Mucosa of gallbladder (tissue), 1 donor: ENCODE data around the gene CEP63. TPM values are rescaled to one million over a fixed set of nuclear protein-coding genes. Genes with fewer than 3 reads are reported as not detected.

Source experiments
- DNase-seq: peaks from one replicate; pipeline ENCODE4 v3.0.0-alpha.2; 2020; ENCODE audit warnings: low spot score
- total RNA-seq: library from RNA; stranded (reverse); gene quantifications from one replicate; pipeline ENCODE4 v1.2.1, GENCODE V29; 2021
- donor health status: DM: no; HTN: no; CAD: no.

Gene CEP63
- total RNA-seq, 1 donor from 2014 or later, result 17.3 TPM

GRCh38 chr3:134468519-134468918 is 17.3 kb upstream of the CEP63 start:
- no peak for DNase-seq

GRCh38 chr3:134471521-134472193 is 14.2 kb upstream of the CEP63 start:
- no peak for DNase-seq

GRCh38 chr3:134472831-134473230 is 13.0 kb upstream of the CEP63 start:
- no peak for DNase-seq

GRCh38 chr3:134473868-134474546 is 11.8 kb upstream of the CEP63 start:
- DNase-seq, result peak; percentile 84

GRCh38 chr3:134474956-134475355 is 10.9 kb upstream of the CEP63 start:
- no peak for DNase-seq

GRCh38 chr3:134476306-134476705 is 9.6 kb upstream of the CEP63 start:
- no peak for DNase-seq

- no peak for DNase-seq
These were observed 8.9 kb upstream of the CEP63 start for GRCh38 chr3:134477002-134477401.

GRCh38 chr3:134477938-134478337 is 7.9 kb upstream of the CEP63 start:
- no peak for DNase-seq

GRCh38 chr3:134480546-134480945 is 5.3 kb upstream of the CEP63 start:
- no peak for DNase-seq

GRCh38 chr3:134481166-134481565 is 4.7 kb upstream of the CEP63 start:
- DNase-seq, result no peak

GRCh38 chr3:134482622-134483021 is 3.2 kb upstream of the CEP63 start:
- no peak for DNase-seq

GRCh38 chr3:134483195-134483900 is 2.5 kb upstream of the CEP63 start:
- no peak for DNase-seq

- peak; percentile 93 for DNase-seq
These were observed 661 bp upstream of the CEP63 start for GRCh38 chr3:134485075-134485717.

GRCh38 chr3:134486577-134487041 is 752 bp downstream of the CEP63 start:
- no peak for DNase-seq

- no peak for DNase-seq
These were observed 1.5 kb downstream of the CEP63 start for GRCh38 chr3:134487406-134487805.

GRCh38 chr3:134494495-134494894 is 8.6 kb downstream of the CEP63 start:
- no peak for DNase-seq

- DNase-seq, result no peak
These were observed 10.1 kb downstream of the CEP63 start for GRCh38 chr3:134495980-134496379.

GRCh38 chr3:134496471-134497071 is 10.7 kb downstream of the CEP63 start:
- DNase-seq, result no peak

- DNase-seq, result no peak
These were observed 17.4 kb downstream of the CEP63 start for GRCh38 chr3:134503266-134503665.

GRCh38 chr3:134504132-134504531 is 18.3 kb downstream of the CEP63 start:
- no peak for DNase-seq

GRCh38 chr3:134505485-134505884 is 19.6 kb downstream of the CEP63 start:
- DNase-seq, result no peak

GRCh38 chr3:134511500-134511899 is 25.6 kb downstream of the CEP63 start:
- no peak for DNase-seq
